HepG2 (cell line): ENCODE measurements around the gene PLGRKT. TPM values are rescaled to one million over a fixed set of nuclear protein-coding genes. Genes with fewer than 3 reads are reported as not detected.

Experiments used
- ATAC-seq: fragments of 200-7000 bp; cut with Tn5 transposase; 3 replicates; pipeline ENCODE4 v1.9.1; 2020; ENCODE audit warnings: mild to moderate bottlenecking, moderate library complexity
- BruUV-seq: library from RNA; stranded (reverse); fragments of 400-500 nt; replicated peaks from 2 replicates; lab custom pipeline; 2021; lab: Mats Ljungman, UMichigan
- CTCF ChIA-PET: fragments of 300-600 bp; formaldehyde crosslinking; extraction: SDS; loops from one replicate; lab custom pipeline; 2021; ENCODE audit warnings: low total read pairs, inconsistent platforms, low intra/inter-chr PET ratio; lab: Yijun Ruan, JAX
- POLR2A ChIA-PET: fragments of 350-600 bp; sonication (Branson Sonifier 250); formaldehyde crosslinking; loops from one replicate; lab custom pipeline; 2020; ENCODE audit warnings: antibody characterized with exemption, inconsistent platforms; lab: Yijun Ruan, JAX
- DNase-seq: peaks from one replicate; pipeline ENCODE4 v3.0.0-alpha.2; 2015; ENCODE audit warnings: low spot score
- FAIRE-seq: peaks from 3 replicates; lab custom pipeline; 2011; peaks lifted over from hg19 to GRCh38; lab: Jason Lieb, UNC
- H2AFZ ChIP-seq: one replicate; pipeline ENCODE4 v1.6.1; 2011; ENCODE audit warnings: low read length, inconsistent platforms
- H3K27ac ChIP-seq: fragments of 300-600 bp; 3 replicates; pipeline ENCODE4 v1.8.0; 2011; ENCODE audit warnings: mixed run types, mild to moderate bottlenecking, mixed read lengths, low read length, inconsistent platforms; ENCODE audit not compliant: insufficient read depth; ENCODE audit errors: extremely low read length
- H3K27me3 ChIP-seq, 2 experiments: fragments of 200-600 bp in 1 of 2; 2 replicates in 1 of 2; 3 replicates in 1 of 2; pipeline versions ENCODE4 v1.6.0 to v1.8.0; 2011; ENCODE audit warnings: low read length in 2 of 2, mild to moderate bottlenecking in 2 of 2, moderate library complexity in 2 of 2, inconsistent platforms in 1 of 2; ENCODE audit not compliant: insufficient read depth in 2 of 2, control insufficient read depth in 1 of 2
- H3K36me3 ChIP-seq, 2 experiments: fragments of 200-600 bp in 1 of 2; replicated peaks in 1 of 2; 2 replicates in 1 of 2; 3 replicates in 1 of 2; pipeline versions ENCODE4 v1.5.1 to v1.8.0; 2011; ENCODE audit warnings: low read length in 2 of 2, inconsistent platforms in 1 of 2; ENCODE audit not compliant: insufficient read depth in 2 of 2, control insufficient read depth in 1 of 2
- H3K4me1 ChIP-seq: 2 replicates; pipeline ENCODE4 v1.5.1; 2012; ENCODE audit warnings: low read length, inconsistent platforms; ENCODE audit not compliant: insufficient read depth
- H3K4me2 ChIP-seq: 2 replicates; pipeline ENCODE4 v1.6.0; 2011; ENCODE audit warnings: low read depth, low read length, inconsistent platforms
- H3K4me3 ChIP-seq, 3 experiments: fragments of 200-600 bp in 1 of 3; sonication (generic), shearing (Covaris generic) in 1 of 3; replicated peaks in 1 of 3; 2 replicates each; pipeline ENCODE4 v1.5.1; 2011 to 2016; ENCODE audit warnings: low read length in 3 of 3, inconsistent platforms in 2 of 3, low read depth in 2 of 3, mild to moderate bottlenecking in 2 of 3, control low read depth in 1 of 3, mixed read lengths in 1 of 3; ENCODE audit not compliant: insufficient read depth in 1 of 3
- H3K79me2 ChIP-seq: one replicate; pipeline ENCODE4 v1.6.1; 2011; ENCODE audit warnings: low read length, inconsistent platforms; ENCODE audit not compliant: insufficient read depth
- H3K9ac ChIP-seq: 2 replicates; pipeline ENCODE4 v1.6.0; 2011; ENCODE audit warnings: mild to moderate bottlenecking, low read depth, low read length, inconsistent platforms; ENCODE audit not compliant: insufficient read depth
- H3K9me3 ChIP-seq: 2 replicates; pipeline ENCODE4 v1.5.1; 2012; ENCODE audit warnings: mild to moderate bottlenecking, low read length
- H4K20me1 ChIP-seq: 2 replicates; pipeline ENCODE4 v1.6.0; 2011; ENCODE audit warnings: inconsistent platforms, mild to moderate bottlenecking, low read length, moderate library complexity; ENCODE audit not compliant: insufficient read depth
- CC2D1A ChIP-seq: sonication (generic); formaldehyde crosslinking; IDR thresholded peaks from 2 replicates; pipeline ENCODE4 v1.8.1; 2023; ENCODE audit warnings: mild to moderate bottlenecking, missing genetic modification reagents
- CEBPG ChIP-seq: IDR thresholded peaks from 2 replicates; pipeline ENCODE4 v1.6.1; 2016
- CREBL2 ChIP-seq: sonication (generic); formaldehyde crosslinking; IDR thresholded peaks from 2 replicates; pipeline ENCODE4 v1.8.1; 2023; ENCODE audit warnings: missing genetic modification reagents, mild to moderate bottlenecking, borderline replicate concordance
- ELK4 ChIP-seq: sonication (generic); formaldehyde crosslinking; IDR thresholded peaks from 2 replicates; pipeline ENCODE4 v1.9.0; 2021; ENCODE audit warnings: missing genetic modification reagents, borderline replicate concordance
- FOXO1 ChIP-seq: sonication (generic); formaldehyde crosslinking; IDR thresholded peaks from 2 replicates; pipeline ENCODE4 v1.4.0; 2020; ENCODE audit warnings: missing genetic modification reagents
- GMEB1 ChIP-seq: sonication (generic); formaldehyde crosslinking; IDR thresholded peaks from 2 replicates; pipeline ENCODE4 v1.5.1; 2020; ENCODE audit warnings: missing genetic modification reagents, mild to moderate bottlenecking, borderline replicate concordance
- MNT ChIP-seq: fragments of 450-650 bp; IDR thresholded peaks from 2 replicates; pipeline ENCODE4 v1.6.1; 2016
- NR2F1 ChIP-seq, 2 experiments: fragments of 450-650 bp in 1 of 2; formaldehyde crosslinking in 1 of 2; IDR thresholded peaks; 2 replicates each; pipeline versions ENCODE4 v1.5.0 to v1.6.1; 2016 to 2020; ENCODE audit warnings: mild to moderate bottlenecking in 1 of 2, missing compliant biosample characterization in 1 of 2, missing genetic modification reagents in 1 of 2, moderate library complexity in 1 of 2
- PCBP1 ChIP-seq: fragments of 200-400 bp; formaldehyde crosslinking; IDR thresholded peaks from 2 replicates; pipeline ENCODE4 v1.6.1; 2017; ENCODE audit warnings: mild to moderate bottlenecking, low read depth, low read length, borderline replicate concordance
- ZMAT3 ChIP-seq: sonication (generic); formaldehyde crosslinking; conservative IDR thresholded peaks from 2 replicates; pipeline ENCODE4 v1.7.0; 2021; ENCODE audit warnings: missing genetic modification reagents
- ZNF296 ChIP-seq: sonication (generic); formaldehyde crosslinking; conservative IDR thresholded peaks from 2 replicates; pipeline ENCODE4 v1.5.0; 2020; ENCODE audit warnings: mild to moderate bottlenecking, missing genetic modification reagents
- ZNF382 ChIP-seq: sonication (generic); formaldehyde crosslinking; IDR thresholded peaks from 2 replicates; pipeline ENCODE4 v1.5.0; 2020; ENCODE audit warnings: missing genetic modification reagents, mild to moderate bottlenecking, borderline replicate concordance
- ZNF713 ChIP-seq: sonication (generic); formaldehyde crosslinking; IDR thresholded peaks from 2 replicates; pipeline ENCODE4 v1.4.0; 2020; ENCODE audit warnings: mild to moderate bottlenecking, missing genetic modification reagents
- ZNF75D ChIP-seq: sonication (generic); formaldehyde crosslinking; IDR thresholded peaks from 2 replicates; pipeline ENCODE4 v1.8.1; 2023; ENCODE audit warnings: missing genetic modification reagents, mild to moderate bottlenecking, borderline replicate concordance
- WGBS: methylation state at CpG from one replicate; pipeline ENCODE4 v1.1.6; 2017; ENCODE audit warnings: low lambda C conversion rate; 5-methylcytosine and 5-hydroxymethylcytosine counted together
- in situ Hi-C: cut with HindIII; loops from 2 replicates; pipeline ENCODE4 v1.10.0; 2017; ENCODE audit warnings: low pct_unique_long_range_greater_than_20kb; ENCODE audit not compliant: extremely low pct_ligation_motif_present
- intact Hi-C: fragments of 100-400 bp; cut with micrococcal nuclease; formaldehyde crosslinking; loops from one replicate; pipeline ENCODE4 v1.10.0; 2022; ENCODE audit not compliant: unreplicated experiment
- polyA plus RNA-seq, 8 experiments: library from polyadenylated mRNA; depleted of rRNA in 3 of 8; stranded (reverse) in 7 of 8; unstranded in 1 of 8; fragments of >200 nt; fragmentation: Illumina TruSeq in 4 of 8; extraction: Trizol in 4 of 8; gene quantifications; 2 replicates each; pipeline versions ENCODE4 v1.2.1 to v1.2.3, GENCODE V29; 2011 to 2016; ENCODE audit warnings: low read depth in 4 of 8, missing spikeins in 1 of 8, mixed read lengths in 1 of 8; ENCODE audit not compliant: insufficient read depth in 1 of 8
- total RNA-seq, 5 experiments: library from RNA; depleted of rRNA; stranded (reverse); fragments of >200 nt; fragmentation: Illumina TruSeq; extraction: Trizol; gene quantifications; 2 replicates each; pipeline ENCODE4 v1.2.3, GENCODE V29; 2016; ENCODE audit warnings: low read depth in 1 of 5

Gene PLGRKT
- total and polyA plus RNA-seq, 2 of the 13 experiments (the other 11 are each of a cell fraction or from before 2014, with no cell fraction given) = 5.0 to 15.8 TPM

- no peak overlapping the region for H3K4me3 ChIP-seq
- intact Hi-C loops = no loop called here
- no peaks in the 10 kb centered on the region for H3K36me3 ChIP-seq
- no TSS peak for BruUV-seq
- TF ChIP-seq ZNF382 (CRISPR knock-in tag) = no peak
- no peak for TF ChIP-seq FOXO1 (CRISPR knock-in tag)
- TF ChIP-seq GMEB1 (CRISPR knock-in tag) = no peak
- TF ChIP-seq CEBPG = no peak
- no peak for TF ChIP-seq CC2D1A
- TF ChIP-seq ZNF75D (CRISPR knock-in tag) = no peak
- no peak for TF ChIP-seq MNT
- TF ChIP-seq ZMAT3 (CRISPR knock-in tag) = no peak
- no peak for TF ChIP-seq ZNF296 (CRISPR knock-in tag)
- TF ChIP-seq CREBL2 (CRISPR knock-in tag) = no peak
- TF ChIP-seq ELK4 (CRISPR knock-in tag) = no peak
- no peak for TF ChIP-seq ZNF713
- TF ChIP-seq PCBP1 = no peak
- TF ChIP-seq NR2F1 (CRISPR knock-in tag; IDR thresholded peaks at IDR 0.05) = no peak
- ChIA-PET POLR2A (no interaction called here), CTCF (no interaction called here)
- H3K4me2 ChIP-seq = no peak overlapping the region
- no peaks in the 10 kb centered on the region for H3K9me3 ChIP-seq
- FAIRE-seq = no peak
- in situ Hi-C loops = no loop called here
- 43% methylated on average over 2 of the region's 2 CpGs for WGBS
- no peak for ATAC-seq
- no peak overlapping the region for H3K27ac ChIP-seq
- no peaks in the 10 kb centered on the region for H3K4me1 ChIP-seq
- no peaks in the 10 kb centered on the region for H3K27me3 ChIP-seq
- H3K79me2 ChIP-seq = no peaks in the 10 kb centered on the region
- H3K9ac ChIP-seq = no peak overlapping the region
- DNase-seq = no peak
- H4K20me1 ChIP-seq = no peaks in the 10 kb centered on the region
- H2AFZ ChIP-seq = no peak overlapping the region
Measured at GRCh38 chr9:5355817-5356216, 81.9 kb downstream of the PLGRKT start.
